ENCODE data around the gene GPR139. TPM values are rescaled to one million over a fixed set of nuclear protein-coding genes. Genes with fewer than 3 reads are reported as not detected.

GPR139 gene
- total RNA-seq, 2 donors from 2014 or later = not detected

GRCh38 chr16:19997264-19997663 lies 76.4 kb downstream of the GPR139 start:
- TF ChIP-seq CTCF (IDR thresholded peaks at IDR 0.05) = no peak
- H3K4me3 ChIP-seq = no peak overlapping the region

DNA sequence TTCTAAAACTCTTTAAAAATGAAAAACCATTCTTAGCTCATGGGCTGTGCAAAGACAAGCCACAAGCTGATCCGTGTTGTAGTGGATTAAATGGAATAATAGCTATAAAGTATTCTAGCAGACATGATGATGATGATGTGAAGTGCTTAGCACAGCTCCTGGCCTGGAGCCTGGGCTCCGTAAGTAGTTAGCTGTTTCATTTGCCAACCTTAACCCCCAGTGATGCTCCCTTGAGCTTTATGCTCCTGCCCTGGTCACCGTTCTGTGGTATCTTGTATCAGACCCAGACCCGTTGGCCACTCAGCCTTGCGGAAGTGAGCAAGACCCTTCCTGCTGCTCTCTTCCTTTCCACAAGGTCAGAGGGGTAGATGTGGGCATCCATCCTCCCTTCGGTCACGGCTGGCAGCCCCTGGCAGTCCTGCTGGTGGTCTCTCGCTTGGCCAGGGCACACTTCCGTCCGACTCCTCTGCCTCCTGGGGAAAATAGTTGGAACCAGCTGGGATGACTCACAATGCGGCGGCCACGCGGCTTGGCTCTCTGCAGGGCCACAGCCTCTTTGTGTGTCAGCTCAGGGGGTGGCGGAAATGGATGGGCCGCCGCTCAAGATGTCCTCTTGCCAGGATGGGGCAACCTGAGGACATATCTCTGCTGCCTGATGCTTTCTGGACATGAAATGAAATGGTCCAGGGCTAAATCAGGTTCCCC lies 79.1 kb downstream of the GPR139 start:
- DNase-seq (ENCODE audit: low spot score) (no peak), ATAC-seq (ENCODE audit: insufficient number of reproducible peaks, low FRiP score, low read depth) (no peak)
- Histone ChIP-seq H3K4me3 (no peak overlapping the region), H3K27me3 (replicated peaks; ENCODE audit: insufficient read depth) (no peaks in the 10 kb centered on the region), H3K27ac (no peak overlapping the region), H3K36me3 (no peaks in the 10 kb centered on the region), H3K9me3 (no peaks in the 10 kb centered on the region), H3K4me1 (ENCODE audit: control insufficient read depth in 1 of 2, low read depth in 2 of 2) (no peaks in the 10 kb centered on the region)
- no peak for TF ChIP-seq CTCF (IDR thresholded peaks at IDR 0.05)

More at GRCh38 chr16:19997264-19997663, 76.4 kb downstream of the GPR139 start:
- Histone ChIP-seq H3K27me3 (replicated peaks; ENCODE audit: insufficient read depth) (no peaks in the 10 kb centered on the region), H3K27ac (no peak overlapping the region), H3K36me3 (no peaks in the 10 kb centered on the region), H3K9me3 (no peaks in the 10 kb centered on the region), H3K4me1 (ENCODE audit: control insufficient read depth in 1 of 2, low read depth in 2 of 2) (no peaks in the 10 kb centered on the region)
- DNase-seq (ENCODE audit: low spot score) (no peak), ATAC-seq (ENCODE audit: insufficient number of reproducible peaks, low FRiP score, low read depth) (no peak)

DNA sequence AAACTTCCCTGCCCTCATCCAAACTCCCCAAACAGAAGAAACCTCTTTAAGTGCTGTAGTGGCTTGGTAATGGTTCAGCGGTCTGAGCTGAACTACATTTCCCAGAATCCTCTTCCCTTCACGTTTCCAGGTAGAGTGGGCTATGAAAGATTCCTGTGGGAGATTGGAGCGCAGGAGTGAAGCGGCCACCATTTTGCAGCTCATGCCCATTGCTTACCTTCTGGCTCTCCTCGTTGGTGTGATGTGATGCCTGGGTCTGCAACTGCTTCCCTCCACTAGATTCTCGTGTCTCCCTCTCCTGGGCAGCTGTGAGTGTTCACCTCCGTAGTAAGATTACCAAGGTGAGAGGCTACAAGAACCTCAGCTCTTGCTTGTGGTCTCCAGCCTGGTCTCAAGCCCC lies 82.1 kb downstream of the GPR139 start:
- no peak overlapping the region for H3K4me3 ChIP-seq
- no peak overlapping the region for H3K27ac ChIP-seq
- no peaks in the 10 kb centered on the region for H3K4me1 ChIP-seq (ENCODE audit: control insufficient read depth in 1 of 2, low read depth in 2 of 2)
- no peaks in the 10 kb centered on the region for H3K36me3 ChIP-seq
- ATAC-seq (ENCODE audit: insufficient number of reproducible peaks, low FRiP score, low read depth) (no peak), DNase-seq (ENCODE audit: low spot score) (no peak)
- H3K9me3 ChIP-seq = no peaks in the 10 kb centered on the region
- TF ChIP-seq CTCF (IDR thresholded peaks at IDR 0.05) = no peak
- H3K27me3 ChIP-seq (replicated peaks; ENCODE audit: insufficient read depth) = no peaks in the 10 kb centered on the region

DNA sequence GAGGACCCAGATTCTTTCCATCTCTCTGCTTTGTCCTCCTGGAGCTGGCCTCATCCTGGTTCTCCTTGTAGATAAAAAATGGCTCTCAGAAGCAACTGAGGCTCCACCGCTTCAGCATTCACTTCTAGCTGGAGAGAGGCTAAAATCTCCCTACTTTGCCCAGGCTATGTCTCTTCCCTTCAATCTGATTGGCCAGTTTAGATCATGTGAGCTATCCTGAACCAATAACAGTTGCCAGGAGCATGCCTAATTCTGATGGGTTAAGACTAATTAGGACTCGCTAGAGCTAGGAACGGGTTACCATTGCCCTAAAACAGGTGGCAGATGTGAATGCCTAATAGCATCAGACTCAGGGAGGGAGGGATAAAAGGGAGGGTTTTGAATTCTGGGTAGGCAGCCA lies 89.6 kb downstream of the GPR139 start:
- H3K9me3 ChIP-seq = no peaks in the 10 kb centered on the region
- ATAC-seq (ENCODE audit: insufficient number of reproducible peaks, low FRiP score, low read depth) = no peak
- TF ChIP-seq CTCF (IDR thresholded peaks at IDR 0.05) = no peak
- H3K36me3 ChIP-seq = no peaks in the 10 kb centered on the region
- H3K4me3 ChIP-seq = no peak overlapping the region
- H3K27ac ChIP-seq = no peak overlapping the region
- no peaks in the 10 kb centered on the region for H3K27me3 ChIP-seq (replicated peaks; ENCODE audit: insufficient read depth)
- DNase-seq (ENCODE audit: low spot score) = no peak
- no peaks in the 10 kb centered on the region for H3K4me1 ChIP-seq (ENCODE audit: control insufficient read depth in 1 of 2, low read depth in 2 of 2)

Other genes with a start within 250 kb of the GPR139 start
- gene GPRC5B, start 189.0 kb downstream of the GPR139 start, total RNA-seq = 10 to 100 TPM in 1 of 2 donors, 1 to 10 TPM in 1; 9.6 to 16.1 TPM

All from thoracic aorta (tissue), 2 donors.